GM19193 (cell line): ENCODE data around the gene GAS2L1.

Source experiments
- POLR2A ChIP-seq: IDR thresholded peaks from 4 replicates; pipeline ENCODE4 v1.6.1; 2011; ENCODE audit not compliant: insufficient read depth, insufficient read length; ENCODE audit errors: extremely low read depth

Gene GAS2L1

DNA sequence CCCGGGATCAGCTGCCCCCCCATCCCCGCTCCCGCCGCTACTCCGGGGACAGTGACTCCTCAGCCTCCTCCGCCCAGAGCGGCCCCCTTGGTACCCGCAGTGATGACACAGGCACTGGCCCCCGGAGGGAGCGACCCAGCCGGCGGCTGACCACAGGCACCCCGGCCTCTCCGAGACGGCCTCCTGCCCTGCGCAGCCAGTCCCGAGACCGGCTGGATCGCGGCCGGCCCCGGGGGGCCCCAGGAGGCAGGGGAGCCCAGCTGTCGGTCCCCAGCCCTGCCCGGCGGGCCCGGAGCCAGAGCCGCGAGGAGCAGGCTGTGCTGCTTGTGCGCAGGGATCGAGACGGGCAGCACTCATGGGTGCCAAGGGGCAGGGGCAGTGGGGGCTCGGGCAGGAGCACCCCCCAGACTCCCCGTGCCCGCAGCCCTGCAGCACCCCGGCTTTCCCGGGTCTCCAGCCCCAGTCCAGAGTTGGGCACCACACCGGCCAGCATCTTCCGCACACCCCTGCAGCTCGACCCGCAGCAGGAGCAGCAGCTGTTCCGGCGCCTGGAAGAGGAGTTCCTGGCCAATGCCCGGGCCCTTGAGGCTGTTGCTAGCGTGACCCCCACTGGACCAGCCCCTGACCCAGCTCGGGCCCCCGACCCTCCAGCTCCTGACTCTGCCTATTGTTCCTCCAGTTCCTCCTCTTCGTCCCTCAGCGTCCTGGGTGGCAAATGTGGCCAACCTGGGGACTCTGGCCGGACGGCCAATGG lies 5.2 kb downstream of the GAS2L1 start:
- TF ChIP-seq POLR2A: no peak

DNA sequence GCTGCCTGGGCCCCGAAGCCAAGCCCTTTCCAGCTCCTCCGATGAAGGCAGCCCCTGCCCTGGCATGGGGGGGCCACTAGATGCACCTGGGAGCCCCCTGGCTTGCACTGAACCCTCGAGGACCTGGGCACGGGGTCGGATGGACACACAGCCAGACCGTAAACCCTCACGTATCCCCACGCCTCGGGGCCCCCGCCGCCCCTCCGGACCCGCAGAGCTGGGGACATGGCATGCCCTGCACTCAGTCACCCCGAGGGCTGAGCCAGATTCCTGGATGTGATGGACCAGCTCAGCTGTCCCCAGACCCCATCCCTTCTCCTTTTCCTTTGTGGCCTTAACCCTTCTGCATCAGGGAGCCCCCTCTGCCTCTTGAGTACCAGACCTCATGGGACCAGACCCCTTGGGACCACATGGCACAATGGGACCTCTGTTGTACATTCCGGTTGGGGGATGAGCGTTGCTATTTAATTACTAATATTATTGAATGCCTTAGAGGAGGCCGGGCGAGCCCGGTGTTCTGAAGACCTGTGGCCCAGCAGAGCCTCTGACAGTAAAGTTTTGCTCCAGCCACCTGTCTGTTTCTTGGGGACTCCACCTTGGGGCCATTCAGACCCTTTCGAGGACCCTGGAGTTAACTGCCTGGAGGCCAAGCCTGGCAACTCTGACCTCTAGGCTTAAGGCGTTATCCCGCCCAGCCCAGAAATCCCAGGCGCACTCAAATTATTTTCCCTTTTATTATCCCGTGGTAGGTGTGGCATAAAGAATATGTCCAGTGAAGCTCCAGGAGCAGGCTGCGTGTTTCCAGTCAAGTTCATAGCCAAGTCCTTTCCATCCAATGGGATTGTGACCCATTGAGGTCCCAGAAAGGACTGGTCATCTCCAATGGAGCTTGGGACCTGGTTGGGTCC lies 6.0 kb downstream of the GAS2L1 start:
- TF ChIP-seq POLR2A: no peak

DNA sequence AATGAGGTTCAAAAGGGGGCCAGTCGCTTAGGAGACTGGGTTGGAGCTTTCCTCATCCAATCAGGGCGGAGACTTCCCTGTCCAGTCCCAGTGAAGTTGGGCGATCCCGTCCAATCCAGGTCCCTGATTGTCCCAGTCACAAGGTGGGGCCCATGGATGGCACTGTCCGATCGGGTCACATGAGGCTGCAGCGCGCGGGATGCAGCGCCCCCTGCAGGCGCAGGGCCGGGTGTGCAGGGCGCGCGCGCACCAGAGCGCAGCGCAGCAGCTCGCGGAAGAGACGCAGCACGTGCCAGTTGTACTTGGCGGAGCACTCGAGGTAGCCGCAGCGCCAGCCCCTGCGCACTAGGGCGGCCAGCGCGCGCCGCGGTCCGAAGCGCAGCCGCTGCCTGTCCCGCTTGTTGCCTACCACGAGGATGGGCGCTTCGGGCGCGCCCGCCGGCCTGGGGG lies 6.7 kb downstream of the GAS2L1 start:
- TF ChIP-seq POLR2A: no peak

DNA sequence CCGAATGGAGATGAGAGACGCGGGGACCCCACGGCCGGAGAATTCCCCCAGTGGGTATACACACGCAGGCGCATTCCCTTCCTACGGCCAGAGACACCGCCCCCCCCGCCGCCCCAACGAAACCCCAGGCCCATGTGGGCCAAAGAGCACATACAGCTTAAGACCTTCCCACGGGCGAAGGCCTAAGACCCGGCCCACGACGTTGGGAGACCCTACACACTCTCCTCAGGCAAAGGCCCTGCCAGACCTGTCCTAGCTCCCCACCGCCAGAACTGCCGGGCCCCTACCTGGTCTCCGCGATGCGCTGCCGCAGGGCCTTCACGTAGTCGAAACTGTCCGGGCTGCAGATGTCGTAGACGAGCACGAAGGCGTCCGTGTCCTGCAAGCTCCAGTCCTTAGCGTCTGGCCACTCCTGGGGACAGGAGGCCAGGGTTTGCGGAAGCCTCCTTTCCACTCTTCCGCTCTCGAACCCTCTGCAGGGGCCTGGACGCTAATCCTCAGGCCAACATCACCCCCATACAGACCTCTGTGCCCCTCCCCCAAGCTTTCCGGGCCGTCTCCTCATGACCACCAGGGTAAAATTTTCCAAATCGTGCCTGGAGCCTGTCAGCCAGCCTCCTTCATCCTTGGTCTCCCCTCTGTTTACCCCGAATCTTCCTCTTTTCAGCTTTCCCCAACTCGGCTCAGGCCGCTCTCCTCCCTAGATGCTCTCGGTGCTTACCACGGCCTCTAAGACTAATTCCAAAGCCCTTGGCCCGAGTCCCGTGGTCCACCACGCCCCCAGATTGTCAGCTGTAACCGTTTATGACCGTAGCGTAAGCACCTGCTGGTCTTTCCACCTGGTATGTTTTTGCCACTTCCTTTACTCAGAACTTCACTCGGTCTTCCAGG lies 7.4 kb downstream of the GAS2L1 start:
- TF ChIP-seq POLR2A: no peak

DNA sequence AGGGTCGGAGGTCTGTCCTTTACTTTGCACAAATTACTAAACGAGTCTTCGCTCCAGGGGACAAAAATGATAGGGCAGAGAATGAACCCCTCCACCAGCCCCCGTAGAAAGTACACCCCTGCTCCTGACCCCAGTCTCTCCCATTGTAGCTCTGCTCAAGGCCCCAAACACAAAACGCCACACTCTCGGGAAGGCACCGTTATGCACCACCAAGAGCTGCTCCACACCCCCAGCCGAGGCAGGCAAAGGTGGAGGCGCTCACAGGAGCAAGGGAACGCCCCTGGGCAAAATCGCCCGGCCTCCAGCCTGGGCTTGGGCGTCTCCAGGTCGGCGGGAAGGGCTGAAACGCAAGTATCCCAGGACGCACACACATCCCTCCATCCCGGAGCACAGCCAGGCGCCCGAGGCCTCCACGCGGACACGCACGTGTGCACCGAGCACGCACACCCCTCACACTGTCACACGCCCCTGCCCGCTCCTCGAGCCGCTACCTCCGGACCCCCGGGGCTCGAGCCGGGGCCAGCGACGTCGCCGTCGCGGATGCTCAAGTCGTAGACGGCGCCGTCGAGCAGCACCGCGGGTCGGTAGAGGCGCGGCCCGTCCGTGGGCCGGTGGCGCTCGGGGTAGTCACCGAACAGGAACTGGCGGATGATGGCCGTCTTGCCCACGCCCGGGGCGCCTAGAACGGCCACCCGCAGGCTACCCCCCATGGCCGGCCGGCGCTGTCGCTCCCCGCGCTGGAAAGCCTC lies 8.3 kb downstream of the GAS2L1 start:
- TF ChIP-seq POLR2A: no peak

DNA sequence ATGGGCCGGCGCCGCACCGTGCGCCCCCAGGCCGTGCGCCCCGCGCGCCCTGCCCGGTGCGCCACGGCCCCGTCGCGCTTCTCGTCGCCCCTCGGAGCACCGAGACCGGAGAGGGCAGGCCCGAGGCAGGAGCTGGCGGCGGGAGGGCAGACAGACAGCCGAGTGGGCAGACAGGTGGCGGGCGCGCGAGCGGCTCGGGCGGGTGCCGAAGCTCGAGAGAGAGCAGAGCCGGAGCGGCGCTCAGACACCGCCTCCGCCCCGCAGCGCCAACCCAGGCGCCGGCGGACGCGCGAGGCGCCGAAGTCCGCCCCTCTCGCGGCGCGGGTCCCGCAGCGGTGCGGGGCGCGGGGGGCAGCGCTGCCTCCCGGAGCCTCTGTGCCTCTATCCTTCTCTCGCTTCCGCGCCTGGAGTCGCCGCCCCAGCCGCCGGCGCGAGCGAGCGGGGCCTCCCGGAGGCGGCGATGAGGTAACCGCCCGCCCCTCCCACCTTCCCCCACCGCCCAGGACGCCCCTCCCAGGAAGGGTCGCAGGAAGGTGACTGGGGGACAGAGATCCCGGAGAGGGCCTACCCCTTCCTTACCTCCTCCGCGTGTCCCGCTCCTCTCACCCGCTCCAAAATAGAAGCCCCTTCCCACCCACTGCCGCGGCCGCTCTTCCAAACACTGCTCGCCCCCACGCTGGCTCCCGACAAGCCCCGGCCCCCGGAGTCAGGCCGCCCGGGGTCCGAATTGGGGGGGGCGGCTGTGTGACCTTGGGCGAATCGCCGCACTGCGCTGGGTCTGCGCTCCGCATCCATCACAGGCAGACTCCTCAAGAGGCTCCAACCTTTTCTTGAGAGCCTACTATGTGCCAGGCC lies 9.1 kb downstream of the GAS2L1 start, which contains the start of gene RASL10A:
Gene RASL10A (minus strand): TSS at position 412 of the 855 bp plus-strand sequence. CDS start 451 bp downstream, outside the sequence.
- no peak for TF ChIP-seq POLR2A

DNA sequence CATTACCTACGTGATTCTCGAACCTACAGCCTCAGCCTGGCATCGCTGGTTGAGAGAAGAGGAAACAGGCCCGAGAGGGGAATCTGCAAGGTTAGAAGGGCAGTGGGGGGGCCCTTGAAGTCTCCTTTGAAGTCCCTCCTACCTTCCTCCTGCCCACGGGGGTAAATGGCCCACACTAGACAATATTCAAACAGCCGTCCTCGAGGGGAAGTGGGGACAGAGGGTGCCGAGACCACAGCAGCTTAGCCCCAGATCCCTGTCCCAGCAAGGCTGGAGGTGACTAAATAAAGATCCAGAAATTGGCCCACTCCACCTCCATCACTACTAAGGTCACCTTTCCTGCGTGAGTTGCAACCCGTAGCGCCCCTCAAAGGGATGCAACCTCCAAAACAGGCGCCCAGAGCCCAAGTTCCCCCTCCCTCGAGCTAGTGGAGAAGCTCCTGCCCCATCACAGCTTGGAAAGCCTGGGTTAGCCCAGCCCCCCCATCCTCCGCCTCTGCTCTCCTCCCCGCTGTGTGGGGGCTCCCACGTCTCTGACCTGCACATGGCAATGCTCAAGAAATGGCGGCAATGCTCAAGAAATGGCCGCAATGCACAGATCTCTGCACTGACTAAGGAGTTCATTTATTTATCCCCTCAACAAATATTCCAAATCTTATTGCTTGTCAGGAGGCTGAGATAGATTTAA lies 9.8 kb downstream of the GAS2L1 start:
- TF ChIP-seq POLR2A: no peak

DNA sequence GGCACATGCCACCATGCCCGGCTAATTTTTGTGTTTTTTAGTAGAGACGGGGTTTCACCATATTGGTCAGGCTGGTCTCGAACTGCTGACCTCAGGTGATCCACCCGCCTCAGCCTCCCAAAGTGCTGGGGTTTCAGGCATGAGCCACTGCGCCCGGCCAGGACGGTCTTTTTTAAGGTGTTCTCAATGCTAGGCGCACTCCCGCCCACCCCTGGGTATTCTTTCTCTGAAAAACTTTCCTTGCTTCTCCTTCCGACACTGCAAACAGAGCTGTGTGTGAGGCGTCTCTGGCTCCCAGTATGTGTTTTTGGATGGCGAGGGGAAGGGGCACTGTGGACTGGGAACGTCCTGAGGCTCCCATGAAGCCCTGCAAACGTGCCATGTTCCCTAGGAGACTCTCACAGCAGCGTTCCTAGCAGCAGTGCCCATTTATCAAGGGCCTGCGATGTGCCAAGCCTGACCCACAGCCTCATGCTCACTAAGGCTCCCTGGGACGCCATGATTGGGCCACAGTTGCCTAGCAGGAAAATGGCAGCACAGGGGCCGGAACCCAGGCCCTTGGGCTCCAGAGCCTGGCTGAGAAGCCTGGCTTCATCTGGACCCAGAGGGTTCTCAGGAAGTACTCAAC lies 11.5 kb downstream of the GAS2L1 start:
- TF ChIP-seq POLR2A: no peak

DNA sequence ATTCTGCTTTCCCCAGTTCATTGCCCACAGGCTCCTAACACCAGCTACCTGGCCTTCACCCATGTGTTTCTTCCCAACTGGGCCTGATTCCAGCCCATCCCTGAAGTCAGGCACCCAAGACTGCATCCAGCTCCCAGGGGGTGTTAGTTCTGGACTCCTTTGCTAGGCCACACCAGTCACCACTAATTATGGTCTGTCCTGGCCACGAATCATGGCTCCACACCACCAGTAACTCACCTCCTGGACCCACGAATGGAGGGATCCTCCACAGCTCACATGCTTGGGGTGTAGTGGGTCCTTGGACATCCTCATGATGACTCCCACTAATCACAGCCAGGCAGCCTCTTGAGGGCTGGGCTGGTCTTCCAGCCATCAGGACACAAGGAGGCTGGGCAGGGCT lies 12.6 kb downstream of the GAS2L1 start:
- TF ChIP-seq POLR2A: no peak

DNA sequence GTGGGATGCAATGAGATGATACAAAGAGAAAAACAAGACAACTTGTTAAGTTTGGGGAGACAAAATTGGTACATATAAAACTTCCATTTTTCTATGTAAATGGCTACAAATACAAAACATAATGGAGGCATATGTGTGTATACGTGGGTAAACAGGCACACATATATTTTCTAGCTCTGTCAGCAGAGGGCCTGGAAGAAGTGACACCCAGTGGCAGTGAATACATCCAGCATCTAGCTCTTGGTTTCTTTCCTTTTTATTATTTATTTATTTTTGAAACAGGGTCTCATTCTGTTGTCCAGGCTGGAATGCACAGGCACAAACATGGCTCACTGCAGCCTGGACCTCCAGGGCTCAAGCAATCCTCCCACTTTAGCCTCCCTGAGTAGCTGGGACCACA lies 14.1 kb downstream of the GAS2L1 start:
- no peak for TF ChIP-seq POLR2A

DNA sequence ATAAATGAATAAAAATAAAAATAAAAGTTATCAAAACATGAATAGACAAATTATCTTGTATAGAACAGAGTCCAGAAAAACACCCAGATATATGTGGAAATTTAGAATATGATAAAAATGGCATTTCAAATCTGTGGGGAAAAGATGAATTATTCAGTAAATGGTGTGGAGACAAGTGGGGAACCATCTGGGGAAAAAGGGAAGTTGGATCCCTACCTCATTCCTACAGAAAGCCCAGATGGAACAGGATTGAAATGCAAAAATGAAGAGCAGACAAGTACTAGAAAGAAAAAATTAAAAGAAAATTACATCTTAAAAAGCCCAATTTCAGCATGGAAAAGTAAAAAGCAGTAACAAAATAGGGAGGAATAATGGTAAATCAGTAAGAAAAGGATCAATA lies 17.2 kb downstream of the GAS2L1 start:
- no peak for TF ChIP-seq POLR2A

DNA sequence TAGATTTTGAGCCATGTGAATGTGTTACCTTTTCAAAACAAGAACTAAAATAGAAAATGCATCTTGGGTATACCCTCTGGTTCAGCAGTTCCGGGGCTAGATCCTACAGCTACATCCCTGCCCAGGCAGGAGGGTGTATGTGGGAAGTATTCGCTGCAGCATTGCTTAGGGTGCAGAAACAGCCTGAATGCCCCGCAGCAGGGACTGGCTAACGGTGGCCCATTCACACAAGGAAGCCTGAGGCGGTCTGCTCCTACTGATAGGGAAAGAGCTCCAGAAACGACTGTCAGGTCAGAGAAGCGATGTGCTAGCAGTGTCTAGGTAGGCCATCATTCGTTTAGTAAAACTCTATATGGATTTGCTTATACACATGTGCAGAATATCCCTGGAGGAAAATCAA lies 18.9 kb downstream of the GAS2L1 start:
- TF ChIP-seq POLR2A: no peak
